Measurements from ENCODE around the gene LRRC75A. TPM values are rescaled to one million over a fixed set of nuclear protein-coding genes. Genes with fewer than 3 reads are reported as not detected.

LRRC75A gene
- polyA plus RNA-seq, 3 donors, result 1.0 to 2.4 (median 1.4) TPM

DNA sequence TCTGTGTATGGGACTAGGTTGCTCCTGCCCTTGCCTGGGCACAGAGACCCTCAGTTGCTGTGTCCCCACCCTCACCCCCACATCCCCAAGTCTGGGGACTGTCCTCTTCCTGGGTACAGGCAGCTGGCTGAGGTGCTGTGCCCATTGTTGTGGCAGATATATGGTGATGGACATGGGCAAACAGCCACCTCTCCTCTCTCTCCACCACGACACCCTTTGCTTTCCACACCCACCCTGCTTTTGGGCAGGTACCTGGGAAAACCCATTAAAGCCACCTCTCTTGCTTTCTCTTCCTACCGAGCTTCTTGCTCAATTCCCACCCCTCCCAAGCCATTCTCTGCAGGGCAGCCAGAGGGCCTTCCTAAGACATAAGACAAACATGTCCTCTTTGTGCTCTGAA, 54.9 kb downstream of the LRRC75A start:
- Histone ChIP-seq H4K20me1 (ENCODE audit: insufficient read depth, low read length) (peaks cover 10% of the 10 kb centered on the region), H3K27me3 (ENCODE audit: control insufficient read depth in 2 of 2, insufficient read depth in 2 of 2, low read length in 2 of 2) (no peaks in the 10 kb centered on the region), H3K9ac (ENCODE audit: insufficient read depth, low read length, poor library complexity, severe bottlenecking) (no peak overlapping the region), H3K4me2 (replicated peaks; ENCODE audit: extremely low read depth, low read length, poor library complexity, severe bottlenecking) (no peak overlapping the region), H3K36me3 (replicated peaks in 1 of 2; ENCODE audit: control insufficient read depth in 1 of 2, insufficient read depth in 2 of 2, low read length in 2 of 2) (peaks cover 19 to 33% of the 10 kb centered on the region in 2 donors), H3K27ac (ENCODE audit: low read depth in 1 of 2, low read length in 2 of 2) (no peak overlapping the region), H3K79me2 (ENCODE audit: insufficient read depth, low read length) (peaks cover 33% of the 10 kb centered on the region), H3K9me3 (replicated peaks in 1 of 2; ENCODE audit: control insufficient read depth in 1 of 2, insufficient read depth in 1 of 2, low read length in 2 of 2) (no peaks in the 10 kb centered on the region), H3K4me1 (ENCODE audit: control insufficient read depth in 1 of 2, insufficient read depth in 2 of 2, low read length in 2 of 2) (peaks cover 38 to 40% of the 10 kb centered on the region in 2 donors), H3K4me3 (replicated peaks in 1 of 3; ENCODE audit: low read depth in 2 of 3, low read length in 3 of 3) (no peak overlapping the region), H2AFZ (ENCODE audit: insufficient read depth, low read depth, low read length, poor library complexity, severe bottlenecking) (no peak overlapping the region)
- intact Hi-C loops (cut with micrococcal nuclease), result no loop called here
- TF ChIP-seq, protein P1, sequence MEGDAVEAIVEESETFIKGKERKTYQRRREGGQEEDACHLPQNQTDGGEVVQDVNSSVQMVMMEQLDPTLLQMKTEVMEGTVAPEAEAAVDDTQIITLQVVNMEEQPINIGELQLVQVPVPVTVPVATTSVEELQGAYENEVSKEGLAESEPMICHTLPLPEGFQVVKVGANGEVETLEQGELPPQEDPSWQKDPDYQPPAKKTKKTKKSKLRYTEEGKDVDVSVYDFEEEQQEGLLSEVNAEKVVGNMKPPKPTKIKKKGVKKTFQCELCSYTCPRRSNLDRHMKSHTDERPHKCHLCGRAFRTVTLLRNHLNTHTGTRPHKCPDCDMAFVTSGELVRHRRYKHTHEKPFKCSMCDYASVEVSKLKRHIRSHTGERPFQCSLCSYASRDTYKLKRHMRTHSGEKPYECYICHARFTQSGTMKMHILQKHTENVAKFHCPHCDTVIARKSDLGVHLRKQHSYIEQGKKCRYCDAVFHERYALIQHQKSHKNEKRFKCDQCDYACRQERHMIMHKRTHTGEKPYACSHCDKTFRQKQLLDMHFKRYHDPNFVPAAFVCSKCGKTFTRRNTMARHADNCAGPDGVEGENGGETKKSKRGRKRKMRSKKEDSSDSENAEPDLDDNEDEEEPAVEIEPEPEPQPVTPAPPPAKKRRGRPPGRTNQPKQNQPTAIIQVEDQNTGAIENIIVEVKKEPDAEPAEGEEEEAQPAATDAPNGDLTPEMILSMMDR (IDR thresholded peaks at IDR 0.05), result no peak
- WGBS (ENCODE audit: insufficient coverage), result 51% methylated on average over 2 of the region's 2 CpGs
- H3K27ac Mint-ChIP-seq, result peak overlapping the region in 4 of 7 donors; percentile 7 to 36 (median 25)
- H3K9me3 Mint-ChIP-seq, result peaks cover 0 to 1% (median 0%) of the 10 kb centered on the region in 7 donors
- H3K36me3 Mint-ChIP-seq, result peaks cover 33% of the 10 kb centered on the region in 2 donors
- H3K27me3 Mint-ChIP-seq (ENCODE audit: low read depth in 3 of 3), result no peaks in the 10 kb centered on the region
- no peak for DNase-seq
- H3K4me1 Mint-ChIP-seq, result peaks cover 43% of the 10 kb centered on the region
- H3K4me3 Mint-ChIP-seq, result no peak overlapping the region

DNA sequence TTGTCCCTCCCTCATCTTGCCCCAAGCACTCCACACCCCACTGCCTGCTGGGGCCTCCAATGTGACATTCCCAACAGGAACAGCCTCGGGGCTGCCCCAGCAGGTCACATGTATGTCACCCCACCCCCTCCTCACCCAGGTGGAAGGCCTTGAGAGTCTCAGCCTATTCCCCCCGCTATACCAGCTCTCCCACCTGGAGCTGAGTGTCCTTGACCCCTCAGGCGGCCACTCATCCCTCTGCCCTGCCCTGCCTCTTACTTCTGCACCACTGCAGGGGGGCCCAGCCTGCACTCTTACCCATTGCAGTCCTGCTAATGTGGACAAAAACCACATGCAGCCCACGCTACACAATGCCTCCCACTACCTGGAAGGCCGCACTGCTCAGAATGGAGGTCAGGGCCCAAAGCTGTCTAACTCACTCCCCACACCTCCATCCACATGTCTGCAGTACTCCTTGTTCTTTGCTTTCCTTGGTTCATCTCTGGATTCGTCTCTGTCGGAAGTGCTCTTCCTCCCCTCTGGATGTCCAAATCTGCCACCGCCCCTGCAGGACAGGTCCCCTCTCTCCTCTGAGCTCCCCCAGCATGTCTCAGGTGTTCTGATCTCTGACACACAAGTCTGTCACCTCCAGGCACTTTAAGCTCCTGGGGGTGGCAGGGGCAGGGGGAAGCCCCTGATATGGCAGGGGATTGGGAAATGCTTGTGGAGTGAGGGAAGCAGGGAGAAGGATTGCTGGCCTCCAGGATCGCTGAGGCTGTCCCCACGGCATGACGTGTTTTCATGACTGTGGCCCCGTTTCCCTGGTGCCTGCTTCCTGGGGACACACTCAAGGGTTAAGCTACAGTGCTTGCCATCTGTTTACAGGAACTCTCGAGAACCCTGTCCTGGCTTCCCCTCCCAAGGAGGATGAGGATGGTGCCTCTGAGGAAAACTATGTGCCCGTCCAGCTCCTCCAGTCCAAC, 55.8 kb downstream of the LRRC75A start:
- no peak overlapping the region for H3K4me3 Mint-ChIP-seq

More for the DNA sequence above, 55.8 kb downstream of the LRRC75A start:
- peak overlapping the region in 6 of 7 donors; percentile 7 to 84 (median 39) for H3K27ac Mint-ChIP-seq
- no peaks in the 10 kb centered on the region for H3K9me3 ChIP-seq (replicated peaks in 1 of 2; ENCODE audit: control insufficient read depth in 1 of 2, insufficient read depth in 1 of 2, low read length in 2 of 2)
- peaks cover 15 to 32% of the 10 kb centered on the region in 2 donors for H3K36me3 ChIP-seq (replicated peaks in 1 of 2; ENCODE audit: control insufficient read depth in 1 of 2, insufficient read depth in 2 of 2, low read length in 2 of 2)
- no peak for DNase-seq
- 79% methylated on average over 13 of the region's 14 CpGs for WGBS (ENCODE audit: insufficient coverage)
- peaks cover 34% of the 10 kb centered on the region for H3K4me1 Mint-ChIP-seq
- no peak overlapping the region for H3K9ac ChIP-seq (ENCODE audit: insufficient read depth, low read length, poor library complexity, severe bottlenecking)
- no peak overlapping the region for H3K27ac ChIP-seq (ENCODE audit: low read depth in 1 of 2, low read length in 2 of 2)
- TF ChIP-seq, protein P1 (IDR thresholded peaks at IDR 0.05), result no peak
- H4K20me1 ChIP-seq (ENCODE audit: insufficient read depth, low read length), result peaks cover 4% of the 10 kb centered on the region
- H3K4me2 ChIP-seq (replicated peaks; ENCODE audit: extremely low read depth, low read length, poor library complexity, severe bottlenecking), result no peak overlapping the region
- H3K27me3 Mint-ChIP-seq (ENCODE audit: low read depth in 3 of 3), result no peaks in the 10 kb centered on the region
- H3K79me2 ChIP-seq (ENCODE audit: insufficient read depth, low read length), result peaks cover 24% of the 10 kb centered on the region
- H3K36me3 Mint-ChIP-seq, result peaks cover 27 to 32% of the 10 kb centered on the region in 2 donors
- peaks cover 0 to 1% (median 0%) of the 10 kb centered on the region in 7 donors for H3K9me3 Mint-ChIP-seq
- intact Hi-C loops (cut with micrococcal nuclease), result no loop called here
- no peak overlapping the region for H3K4me3 ChIP-seq (replicated peaks in 1 of 3; ENCODE audit: low read depth in 2 of 3, low read length in 3 of 3)
- H3K4me1 ChIP-seq (ENCODE audit: control insufficient read depth in 1 of 2, insufficient read depth in 2 of 2, low read length in 2 of 2), result peaks cover 29 to 32% of the 10 kb centered on the region in 2 donors
- H3K27me3 ChIP-seq (ENCODE audit: control insufficient read depth in 2 of 2, insufficient read depth in 2 of 2, low read length in 2 of 2), result no peaks in the 10 kb centered on the region
- H2AFZ ChIP-seq (ENCODE audit: insufficient read depth, low read depth, low read length, poor library complexity, severe bottlenecking), result no peak overlapping the region
